NCI-H69 (cell line): ENCODE data around the gene STARD10.

Source experiments
- DNase-seq: peaks from one replicate; lab custom pipeline; 2025; lab: John Stamatoyannopoulos, UW

STARD10 gene

DNA sequence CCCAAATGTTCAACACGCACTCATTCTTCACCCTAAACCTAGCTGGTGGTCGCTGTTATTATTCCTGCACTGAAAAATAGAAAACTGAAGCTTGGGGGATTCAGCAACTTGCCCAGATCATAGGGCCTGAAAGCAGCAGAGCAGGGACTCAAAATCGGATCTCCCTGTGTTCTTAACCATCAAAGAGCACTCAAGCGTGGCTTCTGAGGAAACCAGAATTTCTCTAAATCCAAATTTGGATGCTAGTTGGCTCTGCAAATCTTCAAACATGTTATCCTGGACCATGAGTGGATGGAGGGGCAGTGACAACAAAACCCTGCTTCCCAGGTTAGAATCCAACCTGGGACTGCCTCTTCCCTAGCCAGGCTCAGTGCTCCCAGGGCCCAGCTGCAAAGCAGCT lies 30.0 kb downstream of the STARD10 start:
- no peak for DNase-seq

- no peak for DNase-seq
Observed at GRCh38 chr11:72762641-72763304, 31.1 kb downstream of the STARD10 start.

- DNase-seq: no peak
Observed at GRCh38 chr11:72760539-72761405, 33.1 kb downstream of the STARD10 start.

- peak; percentile 39 for DNase-seq
Observed at GRCh38 chr11:72759468-72759985, 34.3 kb downstream of the STARD10 start.

DNA sequence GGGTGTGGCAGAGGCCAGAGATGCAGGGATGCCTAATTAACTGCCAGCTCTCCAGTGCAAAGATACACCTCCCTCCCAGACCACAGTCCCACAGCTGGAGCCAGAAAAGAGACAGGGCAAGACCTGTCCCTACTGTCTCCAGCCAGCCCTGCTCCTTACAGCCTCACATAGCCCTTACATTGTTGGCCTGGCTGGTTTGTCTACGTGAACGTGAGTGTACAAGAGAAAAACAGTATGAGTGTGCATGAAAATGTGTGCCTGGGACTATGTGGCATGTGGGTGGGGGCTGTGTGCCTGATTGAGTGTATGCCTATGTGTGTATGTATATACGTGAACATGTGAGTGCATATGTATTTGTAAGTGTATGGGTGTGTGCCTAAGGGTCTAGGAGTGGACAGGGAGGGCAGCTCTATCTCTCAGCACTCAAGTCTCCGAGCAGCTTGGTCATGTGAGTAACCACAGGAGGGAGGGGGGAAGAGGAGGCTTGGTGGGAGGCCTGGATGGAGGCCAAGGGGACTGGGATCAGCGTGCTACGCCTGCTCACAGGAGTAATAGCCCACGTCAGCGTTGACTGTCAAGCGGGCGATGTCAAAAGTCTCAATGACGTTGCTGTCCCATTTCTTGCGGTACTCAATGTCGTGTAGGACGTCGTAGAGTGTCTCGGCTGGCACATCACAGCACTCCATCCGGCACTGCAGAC lies 35.0 kb downstream of the STARD10 start:
- peak; percentile 78 for DNase-seq

GRCh38 chr11:72758304-72758689 lies 35.5 kb downstream of the STARD10 start:
- DNase-seq: no peak

DNA sequence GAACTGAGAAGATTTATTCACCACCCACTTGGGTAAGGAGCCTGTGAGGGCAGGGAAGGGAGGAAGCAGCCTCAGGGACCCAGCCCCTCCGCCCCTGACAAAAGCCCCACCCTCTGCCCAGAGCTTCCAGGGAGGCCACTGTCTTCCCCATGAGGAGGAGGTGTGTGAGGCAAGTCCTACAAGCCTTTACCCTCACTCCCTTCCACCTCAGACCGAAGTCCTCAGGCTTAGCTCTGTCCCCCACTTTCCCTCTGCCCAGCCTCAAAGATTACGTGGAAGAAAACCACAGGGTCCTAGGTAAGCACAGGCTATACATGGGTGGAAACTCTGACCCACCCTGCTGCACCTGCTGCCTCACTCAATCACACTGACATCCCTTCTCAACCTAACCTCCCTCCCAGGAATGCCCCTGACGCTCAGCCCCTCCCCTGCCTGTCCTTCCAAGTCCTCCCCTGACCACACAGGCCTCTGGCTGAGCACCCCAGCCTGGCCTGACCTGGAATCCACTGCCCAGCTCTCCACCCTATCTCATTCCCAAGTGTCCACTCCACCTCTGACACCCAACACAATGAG lies 38.0 kb downstream of the STARD10 start:
- no peak for DNase-seq

GRCh38 chr11:72754544-72755155 lies 39.2 kb downstream of the STARD10 start:
- no peak for DNase-seq

DNA sequence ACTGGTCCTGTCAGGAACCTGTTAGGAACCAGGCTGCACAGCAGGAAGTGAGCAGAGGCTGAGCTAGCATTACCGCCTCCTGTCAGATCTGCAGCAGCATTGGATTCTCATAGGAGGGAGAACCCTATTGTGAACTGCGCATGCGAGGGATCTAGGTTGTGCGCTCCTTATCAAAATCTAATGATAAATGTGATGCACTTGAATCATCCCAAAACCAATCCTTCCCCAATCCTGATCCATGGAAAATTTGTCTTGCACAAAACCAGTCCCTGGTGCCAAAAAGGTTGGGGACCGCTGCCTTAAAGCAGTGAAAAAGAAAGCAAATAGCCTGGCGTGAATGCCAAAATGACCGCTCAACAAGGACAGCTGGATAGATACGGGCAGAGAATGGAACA lies 39.7 kb downstream of the STARD10 start:
- DNase-seq: no peak

- DNase-seq: no peak
Observed at GRCh38 chr11:72753341-72754148, 40.3 kb downstream of the STARD10 start.

GRCh38 chr11:72752088-72752914 lies 41.5 kb downstream of the STARD10 start, which contains the start of gene ARAP1:
Gene ARAP1, minus strand, starts transcription at chr11:72752408. Its CDS starts 25,280 bp downstream, at chr11:72727128.
- DNase-seq: peak; percentile 92

DNA sequence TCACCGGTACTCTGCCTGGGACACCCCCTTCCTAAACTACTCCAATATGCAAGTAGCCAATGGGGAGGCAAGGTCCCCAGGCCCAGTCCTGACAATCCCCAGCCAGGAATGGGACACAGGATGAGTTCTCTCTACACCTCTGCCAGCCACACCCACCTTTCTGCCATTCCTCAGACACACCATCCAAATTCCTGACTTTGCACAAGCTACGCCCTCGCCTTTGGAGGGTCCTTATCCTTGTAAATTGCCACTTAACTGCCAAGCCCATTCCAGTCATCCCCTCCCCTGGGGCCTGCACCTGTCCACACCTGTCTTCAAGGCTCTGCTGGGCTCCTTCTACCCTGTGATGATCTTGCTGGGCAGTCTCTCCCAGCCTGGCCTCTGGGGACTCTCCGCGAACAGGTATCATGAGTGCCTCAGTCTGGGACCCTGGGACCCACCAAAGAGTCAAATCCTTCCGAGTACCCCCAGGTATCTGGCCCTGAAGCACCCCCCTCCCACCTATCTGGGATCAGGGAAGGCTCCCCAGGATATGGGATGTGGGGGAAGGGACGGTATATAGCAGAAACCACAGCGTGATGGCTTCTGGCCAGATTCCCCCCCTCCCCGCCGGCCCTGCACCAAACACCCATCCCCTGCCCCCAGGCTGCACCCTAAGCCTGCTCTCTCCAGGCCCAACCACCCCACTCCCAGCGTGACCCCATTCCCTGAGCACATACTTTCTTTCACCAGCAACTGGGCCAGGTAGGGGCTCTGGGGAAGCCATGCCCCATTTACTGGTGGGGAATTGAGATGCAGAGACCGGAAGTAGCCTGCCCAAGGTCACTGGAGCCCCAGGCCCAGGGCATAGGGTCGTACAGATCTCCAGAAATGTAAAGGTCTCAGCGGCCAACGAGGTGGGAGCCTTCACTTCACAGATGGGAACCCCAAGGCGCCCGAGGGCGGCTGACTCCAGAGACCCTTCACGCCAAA lies 42.4 kb downstream of the STARD10 start:
- peak; percentile 59 for DNase-seq

GRCh38 chr11:72750556-72751115 lies 43.2 kb downstream of the STARD10 start:
- peak; percentile 20 for DNase-seq

- DNase-seq: no peak
Observed at GRCh38 chr11:72750086-72750485, 43.8 kb downstream of the STARD10 start.

DNA sequence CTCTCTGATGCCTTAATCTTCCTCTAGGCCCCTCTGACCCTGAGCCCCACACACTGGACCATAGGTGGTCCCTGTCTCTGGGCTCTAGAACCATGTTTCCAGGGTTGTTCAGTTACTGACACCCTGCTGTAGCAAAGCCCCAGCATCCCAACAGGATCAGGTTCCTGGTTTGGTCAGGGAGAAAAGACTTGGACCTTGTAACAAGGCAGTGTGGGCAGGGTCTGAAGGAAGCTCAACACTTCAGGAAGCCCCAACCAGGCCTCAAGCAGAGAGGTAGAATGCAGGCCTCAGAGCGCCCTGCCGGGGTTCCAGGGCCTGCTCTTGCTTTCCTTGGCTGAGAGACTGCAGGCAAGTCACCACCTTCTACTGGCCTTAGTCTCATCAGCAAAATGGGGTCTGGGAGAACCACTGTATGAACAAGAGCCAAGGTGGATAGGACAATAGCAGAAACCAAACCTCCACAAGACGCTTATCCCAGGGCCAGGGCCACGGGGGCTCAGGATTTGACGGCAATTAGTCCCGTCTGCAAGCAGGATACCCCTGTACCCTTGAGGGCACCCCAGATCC lies 46.5 kb downstream of the STARD10 start:
- no peak for DNase-seq

DNA sequence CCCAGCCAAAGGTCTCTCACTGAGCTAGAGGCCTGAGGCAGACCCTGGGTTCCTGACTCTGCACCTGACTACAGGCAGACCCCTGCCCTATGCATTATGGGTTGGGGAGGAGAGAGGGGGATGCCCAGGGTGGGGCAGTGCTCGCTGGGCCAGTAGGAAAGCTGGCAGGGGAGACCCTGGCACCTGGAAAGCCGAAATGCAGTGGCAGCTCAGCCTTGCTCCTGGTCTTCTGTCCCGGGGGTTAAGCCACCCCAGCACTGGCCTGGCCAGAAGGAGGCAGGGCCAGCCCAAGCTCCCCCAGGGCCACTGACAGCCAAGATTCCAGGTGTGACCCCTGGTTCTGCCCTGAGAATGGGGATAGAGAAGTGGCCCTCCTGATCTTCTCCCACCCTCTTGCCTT lies 47.0 kb downstream of the STARD10 start:
- no peak for DNase-seq

- no peak for DNase-seq
Observed at GRCh38 chr11:72745925-72746550, 47.8 kb downstream of the STARD10 start.

- DNase-seq: no peak
Observed at GRCh38 chr11:72745511-72745910, 48.3 kb downstream of the STARD10 start.
